HEK293 (cell line): ENCODE data around the gene CNPY1.

Source experiments
- CTCF ChIP-seq: fragments of 450-650 bp; formaldehyde crosslinking; IDR thresholded peaks from 2 replicates; pipeline ENCODE4 v1.5.1; 2016; ENCODE audit warnings: missing biosample characterization, missing genetic modification characterization
- PBX3 ChIP-seq: sonication (generic); formaldehyde crosslinking; IDR thresholded peaks from 2 replicates; pipeline ENCODE4 v1.8.1; 2022; ENCODE audit warnings: mild to moderate bottlenecking, moderate library complexity, missing genetic modification reagents
- ZNF140 ChIP-seq: fragments of 450-650 bp; formaldehyde crosslinking; IDR thresholded peaks from 2 replicates; pipeline ENCODE4 v1.5.1; 2016; ENCODE audit warnings: missing biosample characterization, missing genetic modification characterization

- no peak for TF ChIP-seq CTCF (tag by site-specific recombination)
- no peak for TF ChIP-seq PBX3 (CRISPR knock-in tag)
- no peak for TF ChIP-seq ZNF140 (tag by site-specific recombination)
These were observed 38.8 kb downstream of the CNPY1 start for GRCh38 chr7:155507576-155507975.
